ENCODE results near the gene IGSF21. TPM values are rescaled to one million over a fixed set of nuclear protein-coding genes. Genes with fewer than 3 reads are reported as not detected.

The IGSF21 gene
- total RNA-seq, 3 donors from 2014 or later (not counting 1 experiment from before 2014, with no cell fraction given): not detected

GRCh38 chr1:18147672-18148071, 40.1 kb downstream of the IGSF21 start:
- ATAC-seq (no peak), DNase-seq (no peak)
- no peaks in the 10 kb centered on the region for H3K27me3 ChIP-seq (ENCODE audit: control insufficient read depth, insufficient read depth, low read length)
- H3K4me3 ChIP-seq (ENCODE audit: low read length): no peak overlapping the region
- intact Hi-C loops (cut with micrococcal nuclease): no loop called here
- Mint-ChIP-seq H3K4me1 (no peaks in the 10 kb centered on the region), H3K27me3 (ENCODE audit: low read depth in 2 of 2) (peaks cover 3 to 12% of the 10 kb centered on the region in 2 donors), H3K4me3 (no peak overlapping the region), H3K27ac (no peak overlapping the region), H3K9me3 (no peaks in the 10 kb centered on the region), H3K36me3 (no peaks in the 10 kb centered on the region)
- no peaks in the 10 kb centered on the region for H3K9me3 ChIP-seq (ENCODE audit: control insufficient read depth, insufficient read depth, low read length)
- H3K27ac ChIP-seq (ENCODE audit: low read length): no peak overlapping the region
- no peaks in the 10 kb centered on the region for H3K4me1 ChIP-seq (ENCODE audit: control insufficient read depth, insufficient read depth, low read length)
- TF ChIP-seq CTCF (IDR thresholded peaks at IDR 0.05): no peak
- H3K36me3 ChIP-seq (ENCODE audit: control insufficient read depth, insufficient read depth, low read length): no peaks in the 10 kb centered on the region
- WGBS (ENCODE audit: insufficient coverage): 95% methylated on average over 3 of the region's 4 CpGs

GRCh38 chr1:18148461-18148860, 40.9 kb downstream of the IGSF21 start:
- no peaks in the 10 kb centered on the region for H3K9me3 Mint-ChIP-seq

GRCh38 chr1:18149027-18149641, 41.5 kb downstream of the IGSF21 start:
- no peak overlapping the region for H3K4me3 ChIP-seq (ENCODE audit: low read length)
- Mint-ChIP-seq H3K36me3 (no peaks in the 10 kb centered on the region), H3K4me1 (no peaks in the 10 kb centered on the region), H3K27ac (no peak overlapping the region), H3K4me3 (no peak overlapping the region), H3K27me3 (ENCODE audit: low read depth in 2 of 2) (peaks cover 3 to 12% of the 10 kb centered on the region in 2 donors), H3K9me3 (no peaks in the 10 kb centered on the region)
- no peak for TF ChIP-seq CTCF (IDR thresholded peaks at IDR 0.05)
- 79% methylated on average over 19 of the region's 19 CpGs for WGBS (ENCODE audit: insufficient coverage)
- ATAC-seq (no peak), DNase-seq (no peak)
- no peaks in the 10 kb centered on the region for H3K27me3 ChIP-seq (ENCODE audit: control insufficient read depth, insufficient read depth, low read length)
- no peaks in the 10 kb centered on the region for H3K4me1 ChIP-seq (ENCODE audit: control insufficient read depth, insufficient read depth, low read length)
- H3K27ac ChIP-seq (ENCODE audit: low read length): no peak overlapping the region
- no peaks in the 10 kb centered on the region for H3K36me3 ChIP-seq (ENCODE audit: control insufficient read depth, insufficient read depth, low read length)
- intact Hi-C loops (cut with micrococcal nuclease): no loop called here
- no peaks in the 10 kb centered on the region for H3K9me3 ChIP-seq (ENCODE audit: control insufficient read depth, insufficient read depth, low read length)

More at GRCh38 chr1:18148461-18148860, 40.9 kb downstream of the IGSF21 start:
- Histone ChIP-seq H3K4me1 (ENCODE audit: control insufficient read depth, insufficient read depth, low read length) (no peaks in the 10 kb centered on the region), H3K9me3 (ENCODE audit: control insufficient read depth, insufficient read depth, low read length) (no peaks in the 10 kb centered on the region), H3K27me3 (ENCODE audit: control insufficient read depth, insufficient read depth, low read length) (no peaks in the 10 kb centered on the region), H3K27ac (ENCODE audit: low read length) (no peak overlapping the region), H3K4me3 (ENCODE audit: low read length) (no peak overlapping the region), H3K36me3 (ENCODE audit: control insufficient read depth, insufficient read depth, low read length) (no peaks in the 10 kb centered on the region)
- no peak for DNase-seq
- no peak for ATAC-seq
- WGBS (ENCODE audit: insufficient coverage): 77% methylated on average over 3 of the region's 5 CpGs
- Mint-ChIP-seq H3K36me3 (no peaks in the 10 kb centered on the region), H3K4me1 (no peaks in the 10 kb centered on the region), H3K27me3 (ENCODE audit: low read depth in 2 of 2) (peaks cover 3 to 12% of the 10 kb centered on the region in 2 donors), H3K27ac (no peak overlapping the region), H3K4me3 (no peak overlapping the region)
- no peak for TF ChIP-seq CTCF (IDR thresholded peaks at IDR 0.05)
- intact Hi-C loops (cut with micrococcal nuclease): no loop called here
